HCT116 (cell line): ENCODE measurements around the gene LCN6. TPM values are rescaled to one million over a fixed set of nuclear protein-coding genes. Genes with fewer than 3 reads are reported as not detected.

ENCODE experiments used
- ATAC-seq: fragments of 200-7000 bp; cut with Tn5 transposase; 2 replicates; pipeline ENCODE4 v1.9.1; 2020; ENCODE audit warnings: mild to moderate bottlenecking, moderate library complexity
- BruUV-seq: library from RNA; stranded (reverse); fragments of 400-500 nt; replicated peaks from 2 replicates; lab custom pipeline; 2021; lab: Mats Ljungman, UMichigan
- CTCF ChIA-PET: fragments of 300-600 bp; sonication (Branson Sonifier 250); formaldehyde crosslinking; loops from one replicate; lab custom pipeline; 2021; ENCODE audit warnings: antibody characterized with exemption; lab: Charles Lee
- POLR2A ChIA-PET: fragments of 300-600, 350-600 bp; sonication (Branson Sonifier 250); formaldehyde crosslinking; loops from one replicate; lab custom pipeline; 2021; ENCODE audit warnings: antibody characterized with exemption; lab: Charles Lee
- RAD21 ChIA-PET, 2 experiments: fragments of 300-600 bp; sonication (Branson Sonifier 250); formaldehyde crosslinking; loops; one replicate each; lab custom pipeline; 2023; ENCODE audit warnings: low total read pairs in 2 of 2; ENCODE audit not compliant: uncharacterized antibody in 2 of 2, unreplicated experiment in 2 of 2, low non-redundant PET in 1 of 2; lab: Charles Lee
- DNase-seq: peaks from one replicate; pipeline ENCODE4 v3.0.0-alpha.2; 2010; ENCODE audit warnings: low read depth, low spot score
- H2AFZ ChIP-seq: fragments of 200-600 bp; shearing (Covaris generic), sonication (generic); 2 replicates; pipeline ENCODE4 v1.6.1; 2017; ENCODE audit warnings: low read depth, mixed run types, mixed read lengths, antibody characterized with exemption, low read length; ENCODE audit not compliant: poor library complexity, severe bottlenecking
- H3K27ac ChIP-seq: 2 replicates; pipeline ENCODE4 v1.5.1; 2012; ENCODE audit warnings: low read depth, low read length
- H3K27me3 ChIP-seq: fragments of 200-600 bp; sonication (generic); 2 replicates; pipeline ENCODE4 v1.6.1; 2016; ENCODE audit warnings: mixed run types, low read length, mixed read lengths; ENCODE audit not compliant: insufficient read depth
- H3K36me3 ChIP-seq, 2 experiments: fragments of 200-500 bp in 1 of 2; fragments of 200-600 bp in 1 of 2; sonication (Bioruptor generic) in 1 of 2; sonication (generic) in 1 of 2; 2 replicates each; pipeline versions ENCODE4 v1.5.1 to v1.6.1; 2014 to 2016; ENCODE audit warnings: low read length in 2 of 2, inconsistent platforms in 1 of 2, mixed read lengths in 1 of 2, mixed run types in 1 of 2; ENCODE audit not compliant: insufficient read depth in 2 of 2, control insufficient read depth in 1 of 2
- H3K4me1 ChIP-seq, 2 experiments: fragments of 200-600 bp in 1 of 2; sonication (generic) in 1 of 2; 2 replicates each; pipeline versions ENCODE4 v1.5.1 to v1.6.1; 2012 to 2017; ENCODE audit warnings: low read length in 2 of 2, inconsistent platforms in 1 of 2, mild to moderate bottlenecking in 1 of 2, mixed read lengths in 1 of 2, mixed run types in 1 of 2, moderate library complexity in 1 of 2; ENCODE audit not compliant: insufficient read depth in 2 of 2, control insufficient read depth in 1 of 2
- H3K4me2 ChIP-seq: fragments of 200-600 bp; sonication (generic); 2 replicates; pipeline ENCODE4 v1.6.1; 2017; ENCODE audit warnings: mixed run types, low read length, mixed read lengths
- H3K4me3 ChIP-seq, 2 experiments: fragments of 200-600 bp in 1 of 2; sonication (generic) in 1 of 2; replicated peaks in 1 of 2; 2 replicates each; pipeline ENCODE4 v1.5.1; 2011 to 2016; ENCODE audit warnings: low read length in 2 of 2, control low read depth in 1 of 2, low read depth in 1 of 2, mild to moderate bottlenecking in 1 of 2, mixed read lengths in 1 of 2, mixed run types in 1 of 2
- H3K79me2 ChIP-seq: fragments of 200-600 bp; sonication (generic); 2 replicates; pipeline ENCODE4 v1.6.1; 2017; ENCODE audit warnings: mild to moderate bottlenecking, mixed run types, low read length, moderate library complexity, mixed read lengths; ENCODE audit not compliant: insufficient read depth
- H3K9ac ChIP-seq: fragments of 200-600 bp; sonication (generic); 2 replicates; pipeline ENCODE4 v1.6.1; 2016; ENCODE audit warnings: low read length, mixed read lengths
- H3K9me2 ChIP-seq: fragments of 200-600 bp; sonication (generic), shearing (Covaris generic); 2 replicates; pipeline ENCODE4 v1.6.1; 2017; ENCODE audit warnings: mixed run types, mild to moderate bottlenecking, moderate library complexity; ENCODE audit not compliant: insufficient read depth
- H3K9me3 ChIP-seq, 2 experiments: fragments of 200-500 bp in 1 of 2; fragments of 200-600 bp in 1 of 2; sonication (Bioruptor generic) in 1 of 2; sonication (generic) in 1 of 2; 2 replicates each; pipeline ENCODE4 v1.6.1; 2014 to 2017; ENCODE audit warnings: low read length in 2 of 2, mixed read lengths in 2 of 2, inconsistent platforms in 1 of 2, low read depth in 1 of 2, mild to moderate bottlenecking in 1 of 2, mixed run types in 1 of 2, moderate library complexity in 1 of 2; ENCODE audit not compliant: control insufficient read depth in 1 of 2, insufficient read depth in 1 of 2
- H4K20me1 ChIP-seq: fragments of 200-600 bp; sonication (generic), shearing (Covaris generic); 2 replicates; pipeline ENCODE4 v1.6.1; 2017; ENCODE audit warnings: mixed run types, mild to moderate bottlenecking, moderate library complexity; ENCODE audit not compliant: insufficient read depth
- CBX3 ChIP-seq: IDR thresholded peaks from 2 replicates; pipeline ENCODE4 v1.6.1; 2012; ENCODE audit warnings: low read depth
- CEBPB ChIP-seq: IDR thresholded peaks from 2 replicates; pipeline ENCODE4 v1.6.1; 2012; ENCODE audit warnings: low read depth
- CTCF ChIP-seq, 3 experiments: fragments of 200-600 bp in 1 of 3; sonication (generic) in 1 of 3; IDR thresholded peaks in 2 of 3; conservative IDR thresholded peaks in 1 of 3; 2 replicates each; pipeline ENCODE4 v1.5.1; 2012 to 2017; ENCODE audit warnings: low read depth in 2 of 3, low read length in 2 of 3, antibody characterized with exemption in 1 of 3, borderline replicate concordance in 1 of 3, control low read depth in 1 of 3, mild to moderate bottlenecking in 1 of 3, mixed read lengths in 1 of 3, mixed run types in 1 of 3, moderate library complexity in 1 of 3; ENCODE audit not compliant: insufficient read depth in 1 of 3
- EGR1 ChIP-seq: IDR thresholded peaks from 2 replicates; pipeline ENCODE4 v1.6.1; 2012; ENCODE audit warnings: low read depth
- EZH2 ChIP-seq: fragments of 200-600 bp; sonication (generic); IDR thresholded peaks from 2 replicates; pipeline ENCODE4 v1.6.1; 2017; ENCODE audit warnings: antibody characterized with exemption, mixed run types
- EZH2phosphoT487 ChIP-seq: fragments of 200-600 bp; IDR thresholded peaks from 2 replicates; pipeline ENCODE4 v1.6.1; 2018; ENCODE audit warnings: antibody characterized with exemption, borderline replicate concordance
- FOSL1 ChIP-seq: IDR thresholded peaks from 2 replicates; pipeline ENCODE4 v1.6.1; 2012; ENCODE audit warnings: low read depth
- RAD21 ChIP-seq: IDR thresholded peaks from 2 replicates; pipeline ENCODE4 v1.6.1; 2012; ENCODE audit warnings: low read depth, mild to moderate bottlenecking
- TCF7L2 ChIP-seq: IDR thresholded peaks from 2 replicates; pipeline ENCODE4 v1.7.0; 2011; ENCODE audit warnings: borderline replicate concordance, inconsistent platforms; ENCODE audit not compliant: insufficient read depth, insufficient read length; ENCODE audit errors: extremely low read depth
- ZNF274 ChIP-seq: fragments of 200-500 bp; sonication (Bioruptor generic); IDR thresholded peaks from 2 replicates; pipeline ENCODE4 v1.6.1; 2014; ENCODE audit warnings: mild to moderate bottlenecking, low read depth, low read length, inconsistent platforms
- intact Hi-C: fragments of 100-400 bp; cut with micrococcal nuclease; formaldehyde crosslinking; loops from 2 replicates; pipeline ENCODE4 v1.10.0; 2022
- total RNA-seq: library from RNA; stranded (reverse); gene quantifications from one replicate; pipeline ENCODE4 v1.2.1, GENCODE V29; 2021; ENCODE audit not compliant: unreplicated experiment

LCN6 gene
- total RNA-seq, 1 experiment from 2014 or later: not detected

DNA sequence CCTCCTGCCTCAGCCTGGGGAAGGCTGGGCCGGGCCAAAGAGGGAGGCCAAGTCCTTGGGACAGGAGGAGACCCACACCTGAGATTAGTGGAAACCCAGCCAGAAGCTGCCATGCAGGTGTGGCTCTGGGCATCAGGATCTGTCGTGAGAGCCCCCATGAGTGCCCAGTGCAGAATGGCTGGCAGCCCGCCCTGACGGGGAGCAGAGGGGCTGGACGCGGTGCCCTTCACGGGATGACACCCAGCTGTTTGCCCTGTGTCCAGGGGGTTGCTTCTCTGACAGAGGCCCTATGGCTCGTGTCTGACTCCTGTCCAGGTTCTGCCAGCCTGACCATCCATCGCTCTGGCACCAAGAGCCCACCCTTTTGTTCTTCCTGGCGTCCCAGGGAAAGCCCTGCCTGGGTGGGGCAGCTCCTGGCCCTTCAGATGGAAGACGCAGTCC is 27.4 kb downstream of the LCN6 start:
- no peak for ATAC-seq
- Histone ChIP-seq H4K20me1 (peaks cover 26% of the 10 kb centered on the region; the same call in 1 of the 2 replicates), H3K4me2 (no peak overlapping the region), H3K4me3 (no peak overlapping the region), H3K27me3 (no peaks in the 10 kb centered on the region), H3K9me3 (no peaks in the 10 kb centered on the region), H3K4me1 (peaks cover 3 to 37% of the 10 kb centered on the region in 2 experiments; a peak in 3 of 4 replicates), H2AFZ (no peak overlapping the region), H3K9me2 (no peaks in the 10 kb centered on the region), H3K9ac (no peak overlapping the region), H3K79me2 (peaks cover 23% of the 10 kb centered on the region)
- ChIA-PET POLR2A (no interaction called here), CTCF (no interaction called here)
- intact Hi-C loops: no loop called here
- DNase-seq: no peak
- BruUV-seq: no TSS peak
- TF ChIP-seq TCF7L2 (no peak), CEBPB (no peak), CBX3 (no peak), EZH2phosphoT487 (no peak), EGR1 (no peak), FOSL1 (no peak), CTCF (IDR thresholded peaks at IDR 0.05 in 2 of 3, conservative IDR thresholded peaks at IDR 0.05 in 1 of 3; ENCODE audit: borderline replicate concordance in 1 of 3, insufficient read depth in 1 of 3, low read depth in 2 of 3, low read length in 2 of 3) (no peak), EZH2 (no peak), ZNF274 (no peak), RAD21 (no peak)
- TF ChIP-seq, all 23 proteins: peak for 0
- Histone ChIP-seq H3K27ac (no peak overlapping the region), H3K36me3 (peaks cover 19 to 28% of the 10 kb centered on the region in 2 experiments; a peak in 3 of 4 replicates)
- RAD21 ChIA-PET: no interaction called here
